Testis (tissue), 2 donors: ENCODE results near the gene PIGN.

Experiments used
- CTCF ChIP-seq, 3 experiments: fragments of 450-650 bp in 2 of 3; fragments of 200-600 bp in 1 of 3; sonication (generic) in 1 of 3; IDR thresholded peaks; one replicate each; pipeline ENCODE4 v1.5.1; 2016 to 2019; ENCODE audit warnings: antibody characterized with exemption in 3 of 3, mild to moderate bottlenecking in 2 of 3, moderate library complexity in 1 of 3
- POLR2A ChIP-seq: fragments of 450-650 bp; IDR thresholded peaks from one replicate; pipeline ENCODE4 v1.6.1; 2017; ENCODE audit warnings: antibody characterized with exemption, mild to moderate bottlenecking, moderate library complexity

- TF ChIP-seq CTCF (IDR thresholded peaks at IDR 0.05): no peak
- TF ChIP-seq POLR2A: no peak
These were observed 22.2 kb upstream of the PIGN start for GRCh38 chr18:62209046-62209445.
